OCI-LY3 (cell line): ENCODE results near the gene F5.
A peak's percentile ranks its signal among the peaks of the same experiment; 100 is the strongest.

Experiments used
- H2AFZ ChIP-seq: fragments of 200-600, 300-600 bp; shearing (Covaris generic); 2 replicates; pipeline ENCODE4 v1.6.0; 2014; ENCODE audit warnings: antibody characterized with exemption, low read depth, low read length
- H3K27ac ChIP-seq: fragments of 200-600, 300-600 bp; sonication (generic); 2 replicates; pipeline ENCODE4 v1.5.1; 2014; ENCODE audit warnings: mild to moderate bottlenecking, low read length, moderate library complexity, mixed read lengths
- H3K27me3 ChIP-seq: fragments of 200-600, 300-600 bp; sonication (generic); 2 replicates; pipeline ENCODE4 v1.6.1; 2014; ENCODE audit warnings: low read depth, low read length, mixed read lengths
- H3K36me3 ChIP-seq: fragments of 200-600, 300-600 bp; sonication (generic); replicated peaks from 2 replicates; pipeline ENCODE3; 2014; ENCODE audit warnings: low read depth, low read length, mixed read lengths
- H3K4me1 ChIP-seq: fragments of 300-600, 200-600 bp; sonication (generic); 2 replicates; pipeline ENCODE4 v1.6.1; 2014; ENCODE audit warnings: low read length, mixed read lengths
- H3K4me2 ChIP-seq: fragments of 200-600, 300-600 bp; sonication (generic); 2 replicates; pipeline ENCODE4 v1.6.1; 2014; ENCODE audit warnings: low read length, mixed read lengths
- H3K4me3 ChIP-seq: fragments of 300-600, 200-600 bp; sonication (generic); 2 replicates; pipeline ENCODE4 v1.5.1; 2014; ENCODE audit warnings: antibody characterized with exemption, mild to moderate bottlenecking, low read length, moderate library complexity
- H3K79me2 ChIP-seq: fragments of 300-600, 200-600 bp; shearing (Covaris generic); 2 replicates; pipeline ENCODE4 v1.6.1; 2014; ENCODE audit warnings: mild to moderate bottlenecking, low read length, mixed read lengths
- H3K9ac ChIP-seq: fragments of 300-600, 200-600 bp; shearing (Covaris generic); 2 replicates; pipeline ENCODE4 v1.6.0; 2014; ENCODE audit warnings: mild to moderate bottlenecking, low read length, moderate library complexity
- H3K9me3 ChIP-seq: fragments of 200-600, 300-600 bp; shearing (Covaris generic); 2 replicates; pipeline ENCODE4 v1.6.1; 2014; ENCODE audit warnings: low read length, mixed read lengths; ENCODE audit not compliant: insufficient read depth
- H4K20me1 ChIP-seq: fragments of 200-600, 300-600 bp; sonication (generic); 2 replicates; pipeline ENCODE4 v1.6.1; 2016; ENCODE audit warnings: low read length, mixed read lengths; ENCODE audit not compliant: insufficient read depth
- EZH2phosphoT487 ChIP-seq: fragments of 200-600 bp; shearing (Covaris generic); IDR thresholded peaks from 2 replicates; pipeline ENCODE4 v1.6.1; 2018; ENCODE audit warnings: antibody characterized with exemption, mixed run types, low read depth
- TF ChIP-seq, protein P1 (sequence below): fragments of 200-600, 300-600 bp; sonication (generic); IDR thresholded peaks from 2 replicates; pipeline ENCODE4 v1.5.1; 2014; ENCODE audit warnings: antibody characterized with exemption, low read length, low read depth

Gene F5

DNA sequence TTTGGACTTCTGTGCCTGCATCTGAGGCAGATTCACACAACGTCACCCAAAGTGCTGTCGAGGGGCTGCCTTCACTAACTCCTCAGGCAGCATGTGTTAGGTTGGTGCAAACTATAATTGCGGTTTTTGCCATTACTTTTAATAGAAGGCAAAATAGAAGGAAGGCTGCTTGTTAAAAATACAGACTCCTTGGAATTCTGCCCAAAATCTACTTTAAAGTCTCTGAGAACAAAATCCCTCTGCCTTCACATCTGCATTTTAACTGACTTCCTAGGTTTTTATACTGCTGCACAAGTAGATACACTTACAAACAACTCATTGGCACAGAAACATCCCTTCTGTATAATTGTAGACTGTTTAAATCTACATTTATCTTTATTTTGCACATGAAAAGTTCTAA, 59.3 kb downstream of the F5 start:
- Histone ChIP-seq H3K79me2 (peaks cover 46% of the 10 kb centered on the region), H3K27ac (peak overlapping the region; percentile 95; the same call in 1 of the 2 replicates), H4K20me1 (no peaks in the 10 kb centered on the region), H3K9ac (no peak overlapping the region), H3K4me1 (peaks cover 55% of the 10 kb centered on the region), H3K4me3 (no peak overlapping the region), H3K9me3 (no peaks in the 10 kb centered on the region), H3K36me3 (peaks cover 91% of the 10 kb centered on the region), H3K4me2 (no peak overlapping the region), H3K27me3 (no peaks in the 10 kb centered on the region), H2AFZ (no peak overlapping the region)
- TF ChIP-seq EZH2phosphoT487: no peak
- TF ChIP-seq, protein P1, sequence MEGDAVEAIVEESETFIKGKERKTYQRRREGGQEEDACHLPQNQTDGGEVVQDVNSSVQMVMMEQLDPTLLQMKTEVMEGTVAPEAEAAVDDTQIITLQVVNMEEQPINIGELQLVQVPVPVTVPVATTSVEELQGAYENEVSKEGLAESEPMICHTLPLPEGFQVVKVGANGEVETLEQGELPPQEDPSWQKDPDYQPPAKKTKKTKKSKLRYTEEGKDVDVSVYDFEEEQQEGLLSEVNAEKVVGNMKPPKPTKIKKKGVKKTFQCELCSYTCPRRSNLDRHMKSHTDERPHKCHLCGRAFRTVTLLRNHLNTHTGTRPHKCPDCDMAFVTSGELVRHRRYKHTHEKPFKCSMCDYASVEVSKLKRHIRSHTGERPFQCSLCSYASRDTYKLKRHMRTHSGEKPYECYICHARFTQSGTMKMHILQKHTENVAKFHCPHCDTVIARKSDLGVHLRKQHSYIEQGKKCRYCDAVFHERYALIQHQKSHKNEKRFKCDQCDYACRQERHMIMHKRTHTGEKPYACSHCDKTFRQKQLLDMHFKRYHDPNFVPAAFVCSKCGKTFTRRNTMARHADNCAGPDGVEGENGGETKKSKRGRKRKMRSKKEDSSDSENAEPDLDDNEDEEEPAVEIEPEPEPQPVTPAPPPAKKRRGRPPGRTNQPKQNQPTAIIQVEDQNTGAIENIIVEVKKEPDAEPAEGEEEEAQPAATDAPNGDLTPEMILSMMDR: no peak

DNA sequence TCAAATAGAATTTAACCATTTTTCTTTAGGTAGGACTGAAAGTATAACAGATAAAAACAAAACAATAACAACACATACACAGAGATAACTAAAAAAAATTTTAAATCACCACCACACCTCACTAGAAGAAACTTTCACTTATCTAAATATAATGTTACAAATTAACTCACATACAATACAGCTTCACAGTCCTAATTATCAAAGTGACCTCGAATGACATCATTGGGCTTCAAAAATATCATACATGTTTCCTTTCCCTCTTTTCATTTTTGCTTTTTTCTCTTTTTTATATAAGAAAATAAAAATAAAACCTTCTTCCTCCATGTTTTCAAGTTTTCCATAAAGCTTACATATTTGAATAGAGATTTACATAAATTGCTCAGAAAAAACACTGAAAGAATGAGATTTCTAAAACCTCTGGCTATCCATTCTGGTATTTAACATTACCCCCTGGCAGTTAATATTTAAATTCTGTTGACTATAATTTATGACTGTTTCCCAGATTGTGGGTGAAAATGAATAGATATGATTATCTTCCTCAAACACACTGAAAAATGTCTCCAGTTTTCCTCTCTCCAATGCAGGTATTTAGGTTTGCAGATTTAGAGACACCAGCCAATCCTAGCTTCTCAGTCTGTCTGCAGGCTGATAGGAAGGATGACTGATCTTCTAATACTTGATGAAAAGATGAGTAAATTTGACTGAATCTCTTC, 60.0 kb downstream of the F5 start:
- Histone ChIP-seq H3K4me1 (peaks cover 48% of the 10 kb centered on the region), H3K4me2 (no peak overlapping the region), H2AFZ (no peak overlapping the region), H4K20me1 (no peaks in the 10 kb centered on the region), H3K79me2 (peaks cover 39% of the 10 kb centered on the region), H3K27me3 (no peaks in the 10 kb centered on the region), H3K36me3 (peaks cover 88% of the 10 kb centered on the region), H3K27ac (peak overlapping the region; percentile 5; the same call in 1 of the 2 replicates), H3K9me3 (no peaks in the 10 kb centered on the region), H3K9ac (no peak overlapping the region), H3K4me3 (no peak overlapping the region)
- no peak for TF ChIP-seq EZH2phosphoT487
- TF ChIP-seq, protein P1: no peak

DNA sequence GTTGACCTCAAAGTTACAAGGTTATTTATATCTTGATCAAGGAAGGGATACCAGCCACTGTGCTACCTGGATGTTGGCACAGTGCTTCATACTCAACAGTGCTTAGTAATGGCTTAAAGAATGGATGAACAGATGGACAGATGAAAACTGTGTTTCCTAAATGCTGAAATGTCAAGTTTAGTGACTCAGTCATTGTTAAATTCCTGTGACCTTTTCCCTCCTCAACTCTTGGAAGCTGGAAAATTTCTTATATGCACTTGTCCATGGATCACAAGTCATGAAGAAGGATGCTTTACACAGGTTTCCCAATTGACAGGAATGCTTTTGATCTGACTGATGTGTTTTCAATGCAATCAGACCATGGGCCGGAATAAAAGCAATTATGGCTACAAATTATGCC, 60.9 kb downstream of the F5 start:
- H2AFZ ChIP-seq: no peak overlapping the region
- H3K79me2 ChIP-seq: peaks cover 30% of the 10 kb centered on the region
- no peak for TF ChIP-seq EZH2phosphoT487
- TF ChIP-seq, protein P1: no peak
- no peak overlapping the region for H3K9ac ChIP-seq
- H3K27ac ChIP-seq: no peak overlapping the region
- H3K27me3 ChIP-seq: no peaks in the 10 kb centered on the region
- no peaks in the 10 kb centered on the region for H3K9me3 ChIP-seq
- peaks cover 39% of the 10 kb centered on the region for H3K4me1 ChIP-seq
- peaks cover 88% of the 10 kb centered on the region for H3K36me3 ChIP-seq
- no peak overlapping the region for H3K4me3 ChIP-seq
- no peak overlapping the region for H3K4me2 ChIP-seq
- H4K20me1 ChIP-seq: no peaks in the 10 kb centered on the region

DNA sequence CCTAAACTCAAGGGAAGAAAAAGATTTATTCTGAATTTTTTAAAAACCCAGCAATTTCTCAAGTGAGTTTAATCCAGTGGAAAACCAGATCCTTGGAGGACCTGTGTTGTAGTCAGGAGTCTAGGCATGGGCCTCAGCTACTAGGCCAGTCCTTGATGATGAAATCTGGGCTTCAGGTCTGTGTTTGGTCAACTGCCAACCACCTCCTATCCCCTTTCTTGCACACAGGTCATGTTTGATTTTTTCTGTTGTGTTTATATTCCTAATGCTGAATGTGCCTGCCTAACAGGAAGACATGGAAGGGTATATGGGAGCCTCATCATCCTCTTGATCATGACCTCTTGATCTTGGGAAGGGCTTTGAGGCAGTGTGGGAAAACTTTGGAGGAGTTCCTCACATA, 62.4 kb downstream of the F5 start:
- Histone ChIP-seq H4K20me1 (no peaks in the 10 kb centered on the region), H2AFZ (no peak overlapping the region), H3K36me3 (peaks cover 89% of the 10 kb centered on the region), H3K27ac (no peak overlapping the region; the same call in 1 of the 2 replicates), H3K9ac (no peak overlapping the region), H3K4me1 (peaks cover 29% of the 10 kb centered on the region), H3K79me2 (peaks cover 15% of the 10 kb centered on the region), H3K4me3 (no peak overlapping the region), H3K9me3 (no peaks in the 10 kb centered on the region), H3K27me3 (no peaks in the 10 kb centered on the region), H3K4me2 (no peak overlapping the region)
- no peak for TF ChIP-seq EZH2phosphoT487
- TF ChIP-seq, protein P1: no peak
